ENCODE data around the gene SLCO2A1. TPM values are rescaled to one million over a fixed set of nuclear protein-coding genes. Genes with fewer than 3 reads are reported as not detected.

The SLCO2A1 gene
- total and polyA plus RNA-seq, 2 experiments from 2014 or later: 0.31 to 1.0 TPM

DNA sequence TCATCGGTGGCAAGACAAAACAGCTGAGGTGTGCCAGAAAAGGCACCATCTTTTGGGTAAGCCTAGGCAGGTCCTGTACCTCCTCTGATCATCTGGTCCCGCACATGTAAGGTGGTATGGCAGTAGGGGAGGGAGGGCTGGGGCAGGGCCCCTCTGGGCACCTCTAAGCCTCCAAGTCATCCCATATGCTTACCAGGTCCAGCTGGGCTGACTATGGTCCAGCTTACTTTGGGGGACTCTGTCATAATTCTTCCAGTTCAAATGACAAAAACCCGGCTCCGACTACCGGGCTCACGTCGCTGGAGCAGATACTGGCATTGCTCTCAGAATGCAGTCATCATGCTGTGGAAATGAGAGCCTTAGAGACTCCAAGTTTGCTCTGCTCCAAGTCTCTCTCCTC lies 132.2 kb downstream of the SLCO2A1 start (continued):
- TF ChIP-seq, protein P1, sequence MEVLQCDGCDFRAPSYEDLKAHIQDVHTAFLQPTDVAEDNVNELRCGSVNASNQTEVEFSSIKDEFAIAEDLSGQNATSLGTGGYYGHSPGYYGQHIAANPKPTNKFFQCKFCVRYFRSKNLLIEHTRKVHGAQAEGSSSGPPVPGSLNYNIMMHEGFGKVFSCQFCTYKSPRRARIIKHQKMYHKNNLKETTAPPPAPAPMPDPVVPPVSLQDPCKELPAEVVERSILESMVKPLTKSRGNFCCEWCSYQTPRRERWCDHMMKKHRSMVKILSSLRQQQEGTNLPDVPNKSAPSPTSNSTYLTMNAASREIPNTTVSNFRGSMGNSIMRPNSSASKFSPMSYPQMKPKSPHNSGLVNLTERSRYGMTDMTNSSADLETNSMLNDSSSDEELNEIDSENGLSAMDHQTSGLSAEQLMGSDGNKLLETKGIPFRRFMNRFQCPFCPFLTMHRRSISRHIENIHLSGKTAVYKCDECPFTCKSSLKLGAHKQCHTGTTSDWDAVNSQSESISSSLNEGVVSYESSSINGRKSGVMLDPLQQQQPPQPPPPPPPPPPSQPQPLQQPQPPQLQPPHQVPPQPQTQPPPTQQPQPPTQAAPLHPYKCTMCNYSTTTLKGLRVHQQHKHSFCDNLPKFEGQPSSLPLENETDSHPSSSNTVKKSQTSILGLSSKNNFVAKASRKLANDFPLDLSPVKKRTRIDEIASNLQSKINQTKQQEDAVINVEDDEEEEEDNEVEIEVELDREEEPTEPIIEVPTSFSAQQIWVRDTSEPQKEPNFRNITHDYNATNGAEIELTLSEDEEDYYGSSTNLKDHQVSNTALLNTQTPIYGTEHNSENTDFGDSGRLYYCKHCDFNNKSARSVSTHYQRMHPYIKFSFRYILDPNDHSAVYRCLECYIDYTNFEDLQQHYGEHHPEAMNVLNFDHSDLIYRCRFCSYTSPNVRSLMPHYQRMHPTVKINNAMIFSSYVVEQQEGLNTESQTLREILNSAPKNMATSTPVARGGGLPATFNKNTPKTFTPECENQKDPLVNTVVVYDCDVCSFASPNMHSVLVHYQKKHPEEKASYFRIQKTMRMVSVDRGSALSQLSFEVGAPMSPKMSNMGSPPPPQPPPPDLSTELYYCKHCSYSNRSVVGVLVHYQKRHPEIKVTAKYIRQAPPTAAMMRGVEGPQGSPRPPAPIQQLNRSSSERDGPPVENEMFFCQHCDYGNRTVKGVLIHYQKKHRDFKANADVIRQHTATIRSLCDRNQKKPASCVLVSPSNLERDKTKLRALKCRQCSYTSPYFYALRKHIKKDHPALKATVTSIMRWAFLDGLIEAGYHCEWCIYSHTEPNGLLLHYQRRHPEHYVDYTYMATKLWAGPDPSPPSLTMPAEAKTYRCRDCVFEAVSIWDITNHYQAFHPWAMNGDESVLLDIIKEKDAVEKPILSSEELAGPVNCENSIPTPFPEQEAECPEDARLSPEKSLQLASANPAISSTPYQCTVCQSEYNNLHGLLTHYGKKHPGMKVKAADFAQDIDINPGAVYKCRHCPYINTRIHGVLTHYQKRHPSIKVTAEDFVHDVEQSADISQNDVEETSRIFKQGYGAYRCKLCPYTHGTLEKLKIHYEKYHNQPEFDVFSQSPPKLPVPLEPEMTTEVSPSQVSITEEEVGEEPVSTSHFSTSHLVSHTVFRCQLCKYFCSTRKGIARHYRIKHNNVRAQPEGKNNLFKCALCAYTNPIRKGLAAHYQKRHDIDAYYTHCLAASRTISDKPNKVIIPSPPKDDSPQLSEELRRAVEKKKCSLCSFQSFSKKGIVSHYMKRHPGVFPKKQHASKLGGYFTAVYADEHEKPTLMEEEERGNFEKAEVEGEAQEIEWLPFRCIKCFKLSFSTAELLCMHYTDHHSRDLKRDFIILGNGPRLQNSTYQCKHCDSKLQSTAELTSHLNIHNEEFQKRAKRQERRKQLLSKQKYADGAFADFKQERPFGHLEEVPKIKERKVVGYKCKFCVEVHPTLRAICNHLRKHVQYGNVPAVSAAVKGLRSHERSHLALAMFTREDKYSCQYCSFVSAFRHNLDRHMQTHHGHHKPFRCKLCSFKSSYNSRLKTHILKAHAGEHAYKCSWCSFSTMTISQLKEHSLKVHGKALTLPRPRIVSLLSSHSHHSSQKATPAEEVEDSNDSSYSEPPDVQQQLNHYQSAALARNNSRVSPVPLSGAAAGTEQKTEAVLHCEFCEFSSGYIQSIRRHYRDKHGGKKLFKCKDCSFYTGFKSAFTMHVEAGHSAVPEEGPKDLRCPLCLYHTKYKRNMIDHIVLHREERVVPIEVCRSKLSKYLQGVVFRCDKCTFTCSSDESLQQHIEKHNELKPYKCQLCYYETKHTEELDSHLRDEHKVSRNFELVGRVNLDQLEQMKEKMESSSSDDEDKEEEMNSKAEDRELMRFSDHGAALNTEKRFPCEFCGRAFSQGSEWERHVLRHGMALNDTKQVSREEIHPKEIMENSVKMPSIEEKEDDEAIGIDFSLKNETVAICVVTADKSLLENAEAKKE (CRISPR knock-in tag; IDR thresholded peaks at IDR 0.05): no peak

DNA sequence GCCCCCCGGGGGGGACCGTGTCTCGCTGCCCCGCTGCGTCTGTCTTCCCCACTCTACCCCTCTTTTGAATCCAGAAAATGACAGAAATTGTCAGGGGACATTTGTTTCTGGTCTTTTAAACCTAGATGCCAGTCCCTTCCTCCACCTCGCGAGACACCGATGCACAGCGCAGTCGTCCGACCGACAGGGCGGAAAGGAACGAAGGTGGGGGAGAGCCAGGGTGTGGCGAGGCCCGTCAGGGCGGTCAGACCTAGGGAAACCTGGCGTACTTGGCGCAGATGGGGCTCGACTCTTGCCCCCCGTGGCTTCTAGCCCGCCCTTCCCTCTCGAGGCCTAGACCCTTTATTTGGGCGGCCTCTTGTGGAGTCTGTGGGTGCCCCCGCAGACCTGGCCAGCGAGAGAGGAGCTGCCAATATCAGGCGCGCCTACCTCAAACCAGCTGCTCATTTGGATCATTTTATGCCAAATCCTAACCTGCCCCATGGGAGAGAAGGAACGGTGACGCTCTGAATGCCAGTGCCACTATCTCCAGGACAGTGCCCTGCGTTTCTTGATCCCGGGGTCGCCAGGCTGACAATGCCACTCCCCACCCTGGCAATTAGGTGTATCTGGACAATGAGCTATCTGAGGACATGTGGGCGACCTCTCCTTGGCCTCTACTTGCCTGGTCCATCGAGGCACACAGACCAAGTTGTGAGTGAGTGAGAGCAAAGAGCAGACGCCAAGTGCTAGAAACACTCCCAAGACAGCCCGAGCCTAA lies 133.5 kb downstream of the SLCO2A1 start:
- Mint-ChIP-seq H3K27me3 (ENCODE audit: insufficient read depth, low read depth, poor library complexity) (peaks cover 33% of the 10 kb centered on the region), H3K4me3 (peak overlapping the region; percentile 86), H3K9me3 (no peaks in the 10 kb centered on the region), H3K27ac (no peak overlapping the region), H3K36me3 (ENCODE audit: low read depth) (no peaks in the 10 kb centered on the region), H3K4me1 (peaks cover 8% of the 10 kb centered on the region)
- Histone ChIP-seq H3K27ac (ENCODE audit: low read depth) (no peak overlapping the region), H3K36me3 (ENCODE audit: insufficient read depth) (no peaks in the 10 kb centered on the region), H3F3A (replicated peaks; ENCODE audit: low read depth) (no peaks in the 10 kb centered on the region), H3K4me3 (peak overlapping the region; percentile 94), H3K4me1 (ENCODE audit: insufficient read depth) (peaks cover 5% of the 10 kb centered on the region), H4K20me1 (replicated peaks; ENCODE audit: insufficient read depth) (no peaks in the 10 kb centered on the region), H2AFZ (peak overlapping the region; percentile 99), H3K9me2 (ENCODE audit: insufficient read depth) (no peaks in the 10 kb centered on the region), H3K4me2 (peak overlapping the region; percentile 95), H3K79me2 (replicated peaks; ENCODE audit: insufficient read depth) (no peaks in the 10 kb centered on the region), H3K27me3 (ENCODE audit: insufficient read depth) (peaks cover 49% of the 10 kb centered on the region)
- DNase-seq (ENCODE audit: low spot score) (peak; percentile 62), ATAC-seq (peak; percentile 27)
- TF ChIP-seq, protein P2, sequence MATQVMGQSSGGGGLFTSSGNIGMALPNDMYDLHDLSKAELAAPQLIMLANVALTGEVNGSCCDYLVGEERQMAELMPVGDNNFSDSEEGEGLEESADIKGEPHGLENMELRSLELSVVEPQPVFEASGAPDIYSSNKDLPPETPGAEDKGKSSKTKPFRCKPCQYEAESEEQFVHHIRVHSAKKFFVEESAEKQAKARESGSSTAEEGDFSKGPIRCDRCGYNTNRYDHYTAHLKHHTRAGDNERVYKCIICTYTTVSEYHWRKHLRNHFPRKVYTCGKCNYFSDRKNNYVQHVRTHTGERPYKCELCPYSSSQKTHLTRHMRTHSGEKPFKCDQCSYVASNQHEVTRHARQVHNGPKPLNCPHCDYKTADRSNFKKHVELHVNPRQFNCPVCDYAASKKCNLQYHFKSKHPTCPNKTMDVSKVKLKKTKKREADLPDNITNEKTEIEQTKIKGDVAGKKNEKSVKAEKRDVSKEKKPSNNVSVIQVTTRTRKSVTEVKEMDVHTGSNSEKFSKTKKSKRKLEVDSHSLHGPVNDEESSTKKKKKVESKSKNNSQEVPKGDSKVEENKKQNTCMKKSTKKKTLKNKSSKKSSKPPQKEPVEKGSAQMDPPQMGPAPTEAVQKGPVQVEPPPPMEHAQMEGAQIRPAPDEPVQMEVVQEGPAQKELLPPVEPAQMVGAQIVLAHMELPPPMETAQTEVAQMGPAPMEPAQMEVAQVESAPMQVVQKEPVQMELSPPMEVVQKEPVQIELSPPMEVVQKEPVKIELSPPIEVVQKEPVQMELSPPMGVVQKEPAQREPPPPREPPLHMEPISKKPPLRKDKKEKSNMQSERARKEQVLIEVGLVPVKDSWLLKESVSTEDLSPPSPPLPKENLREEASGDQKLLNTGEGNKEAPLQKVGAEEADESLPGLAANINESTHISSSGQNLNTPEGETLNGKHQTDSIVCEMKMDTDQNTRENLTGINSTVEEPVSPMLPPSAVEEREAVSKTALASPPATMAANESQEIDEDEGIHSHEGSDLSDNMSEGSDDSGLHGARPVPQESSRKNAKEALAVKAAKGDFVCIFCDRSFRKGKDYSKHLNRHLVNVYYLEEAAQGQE (IDR thresholded peaks at IDR 0.05; ENCODE audit: unreplicated experiment): no peak
- TF ChIP-seq, protein P3, sequence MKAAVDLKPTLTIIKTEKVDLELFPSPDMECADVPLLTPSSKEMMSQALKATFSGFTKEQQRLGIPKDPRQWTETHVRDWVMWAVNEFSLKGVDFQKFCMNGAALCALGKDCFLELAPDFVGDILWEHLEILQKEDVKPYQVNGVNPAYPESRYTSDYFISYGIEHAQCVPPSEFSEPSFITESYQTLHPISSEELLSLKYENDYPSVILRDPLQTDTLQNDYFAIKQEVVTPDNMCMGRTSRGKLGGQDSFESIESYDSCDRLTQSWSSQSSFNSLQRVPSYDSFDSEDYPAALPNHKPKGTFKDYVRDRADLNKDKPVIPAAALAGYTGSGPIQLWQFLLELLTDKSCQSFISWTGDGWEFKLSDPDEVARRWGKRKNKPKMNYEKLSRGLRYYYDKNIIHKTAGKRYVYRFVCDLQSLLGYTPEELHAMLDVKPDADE (IDR thresholded peaks at IDR 0.05): no peak
- TF ChIP-seq, protein P4, sequence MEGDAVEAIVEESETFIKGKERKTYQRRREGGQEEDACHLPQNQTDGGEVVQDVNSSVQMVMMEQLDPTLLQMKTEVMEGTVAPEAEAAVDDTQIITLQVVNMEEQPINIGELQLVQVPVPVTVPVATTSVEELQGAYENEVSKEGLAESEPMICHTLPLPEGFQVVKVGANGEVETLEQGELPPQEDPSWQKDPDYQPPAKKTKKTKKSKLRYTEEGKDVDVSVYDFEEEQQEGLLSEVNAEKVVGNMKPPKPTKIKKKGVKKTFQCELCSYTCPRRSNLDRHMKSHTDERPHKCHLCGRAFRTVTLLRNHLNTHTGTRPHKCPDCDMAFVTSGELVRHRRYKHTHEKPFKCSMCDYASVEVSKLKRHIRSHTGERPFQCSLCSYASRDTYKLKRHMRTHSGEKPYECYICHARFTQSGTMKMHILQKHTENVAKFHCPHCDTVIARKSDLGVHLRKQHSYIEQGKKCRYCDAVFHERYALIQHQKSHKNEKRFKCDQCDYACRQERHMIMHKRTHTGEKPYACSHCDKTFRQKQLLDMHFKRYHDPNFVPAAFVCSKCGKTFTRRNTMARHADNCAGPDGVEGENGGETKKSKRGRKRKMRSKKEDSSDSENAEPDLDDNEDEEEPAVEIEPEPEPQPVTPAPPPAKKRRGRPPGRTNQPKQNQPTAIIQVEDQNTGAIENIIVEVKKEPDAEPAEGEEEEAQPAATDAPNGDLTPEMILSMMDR (conservative IDR thresholded peaks at IDR 0.05; ENCODE audit: low read depth in 2 of 2): peak in 1 of 2 experiments; percentile 14; a peak in 1 of 4 replicates
- TF ChIP-seq EZH2 (IDR thresholded peaks at IDR 0.05; ENCODE audit: low read depth, unreplicated experiment) (peak; percentile 18), NANOG (IDR thresholded peaks at IDR 0.05; ENCODE audit: borderline replicate concordance) (no peak)

Measured in GM23338 (cell line).